GM10847 (cell line): Measurements from ENCODE around the gene PREX1.

Experiments
- POLR2A ChIP-seq: IDR thresholded peaks from 2 replicates; pipeline ENCODE4 v1.6.1; 2011; ENCODE audit not compliant: insufficient read length; ENCODE audit errors: extremely low read depth

The PREX1 gene

GRCh38 chr20:48827855-48828733, at the start of gene PREX1:
Gene PREX1, minus strand, starts transcription at chr20:48827999. Its CDS starts 139 bp downstream, at chr20:48827860.
- TF ChIP-seq POLR2A = peak; percentile 48

- no peak for TF ChIP-seq POLR2A
Measured at GRCh38 chr20:48877304-48877703, 49.5 kb upstream of the PREX1 start.

GRCh38 chr20:48875914-48876240, 48.1 kb upstream of the PREX1 start:
- TF ChIP-seq POLR2A = no peak

- TF ChIP-seq POLR2A = no peak
Measured at GRCh38 chr20:48875233-48875913, 47.6 kb upstream of the PREX1 start.

- TF ChIP-seq POLR2A = no peak
Measured at GRCh38 chr20:48866936-48867335, 39.1 kb upstream of the PREX1 start.

- no peak for TF ChIP-seq POLR2A
Measured at GRCh38 chr20:48864738-48865318, 37.0 kb upstream of the PREX1 start.

GRCh38 chr20:48864254-48864653, 36.5 kb upstream of the PREX1 start:
- no peak for TF ChIP-seq POLR2A

GRCh38 chr20:48862279-48862678, 34.5 kb upstream of the PREX1 start:
- TF ChIP-seq POLR2A = no peak

GRCh38 chr20:48861444-48861843, 33.6 kb upstream of the PREX1 start:
- no peak for TF ChIP-seq POLR2A

- no peak for TF ChIP-seq POLR2A
Measured at GRCh38 chr20:48858075-48858790, 30.4 kb upstream of the PREX1 start.

GRCh38 chr20:48856130-48856529, 28.3 kb upstream of the PREX1 start:
- no peak for TF ChIP-seq POLR2A

- no peak for TF ChIP-seq POLR2A
Measured at GRCh38 chr20:48855046-48855445, 27.2 kb upstream of the PREX1 start.

- TF ChIP-seq POLR2A = no peak
Measured at GRCh38 chr20:48852609-48853008, 24.8 kb upstream of the PREX1 start.

GRCh38 chr20:48851579-48851978, 23.8 kb upstream of the PREX1 start:
- no peak for TF ChIP-seq POLR2A

- TF ChIP-seq POLR2A = no peak
Measured at GRCh38 chr20:48850977-48851299, 23.1 kb upstream of the PREX1 start.
